ENCODE data around the gene GALNS. TPM values are rescaled to one million over a fixed set of nuclear protein-coding genes. Genes with fewer than 3 reads are reported as not detected.

GALNS gene
- total and polyA plus RNA-seq, 2 of the 13 experiments (the other 11 are each of a cell fraction or from before 2014, with no cell fraction given), result 9.2 to 9.8 TPM

DNA sequence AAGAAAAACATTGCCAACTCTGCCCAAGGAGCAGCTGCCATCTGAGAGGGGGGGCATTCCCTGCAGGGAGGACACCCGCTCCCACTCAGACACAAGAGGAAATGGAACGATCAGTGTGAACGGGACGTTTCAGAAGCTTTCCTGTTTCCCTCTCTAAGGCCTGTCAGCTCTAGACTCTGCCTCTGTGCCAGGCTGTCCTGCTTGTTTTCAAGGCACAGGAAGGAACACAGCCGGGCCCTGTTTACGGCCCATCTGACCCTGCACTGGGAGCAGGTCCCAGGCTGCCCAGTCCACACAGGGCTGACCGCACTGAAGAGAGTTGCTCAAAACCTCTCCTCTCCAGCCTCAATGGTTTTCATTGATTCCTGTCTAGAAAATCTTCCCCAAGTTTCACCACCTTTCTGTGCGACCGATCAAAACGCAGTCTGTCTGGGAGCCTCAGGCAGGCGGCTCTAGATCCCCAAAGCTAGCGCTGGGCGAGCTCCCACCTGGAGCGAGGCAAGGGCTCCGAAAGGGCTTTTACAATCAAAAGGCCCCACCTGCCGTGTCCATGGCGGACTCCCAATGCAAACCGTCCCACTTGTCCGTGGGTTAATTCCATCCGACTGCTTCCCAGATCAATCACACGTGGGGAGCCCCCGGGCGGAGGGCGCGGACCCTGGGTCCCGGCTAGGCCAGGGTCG lies 73.2 kb downstream of the GALNS start (continued):
- no peak for TF ChIP-seq ADNP (CRISPR knock-in tag; IDR thresholded peaks at IDR 0.05)
- TF ChIP-seq FOXK1 (CRISPR knock-in tag; IDR thresholded peaks at IDR 0.05; ENCODE audit: borderline replicate concordance, low read depth), result peak; percentile 12; the same call in 1 of the 2 replicates
- 0 out of 2 replicates have a peak, but pooled peaks have one; percentile 22 for TF ChIP-seq TSC22D2 (CRISPR knock-in tag; IDR thresholded peaks at IDR 0.05; ENCODE audit: borderline replicate concordance)
- 0 out of 2 replicates have a peak, but pooled peaks have one; percentile 47 for TF ChIP-seq EED (CRISPR knock-in tag; IDR thresholded peaks at IDR 0.05)
- TF ChIP-seq ZNF75D (CRISPR knock-in tag; IDR thresholded peaks at IDR 0.05; ENCODE audit: borderline replicate concordance), result no peak
- TF ChIP-seq, protein P1, sequence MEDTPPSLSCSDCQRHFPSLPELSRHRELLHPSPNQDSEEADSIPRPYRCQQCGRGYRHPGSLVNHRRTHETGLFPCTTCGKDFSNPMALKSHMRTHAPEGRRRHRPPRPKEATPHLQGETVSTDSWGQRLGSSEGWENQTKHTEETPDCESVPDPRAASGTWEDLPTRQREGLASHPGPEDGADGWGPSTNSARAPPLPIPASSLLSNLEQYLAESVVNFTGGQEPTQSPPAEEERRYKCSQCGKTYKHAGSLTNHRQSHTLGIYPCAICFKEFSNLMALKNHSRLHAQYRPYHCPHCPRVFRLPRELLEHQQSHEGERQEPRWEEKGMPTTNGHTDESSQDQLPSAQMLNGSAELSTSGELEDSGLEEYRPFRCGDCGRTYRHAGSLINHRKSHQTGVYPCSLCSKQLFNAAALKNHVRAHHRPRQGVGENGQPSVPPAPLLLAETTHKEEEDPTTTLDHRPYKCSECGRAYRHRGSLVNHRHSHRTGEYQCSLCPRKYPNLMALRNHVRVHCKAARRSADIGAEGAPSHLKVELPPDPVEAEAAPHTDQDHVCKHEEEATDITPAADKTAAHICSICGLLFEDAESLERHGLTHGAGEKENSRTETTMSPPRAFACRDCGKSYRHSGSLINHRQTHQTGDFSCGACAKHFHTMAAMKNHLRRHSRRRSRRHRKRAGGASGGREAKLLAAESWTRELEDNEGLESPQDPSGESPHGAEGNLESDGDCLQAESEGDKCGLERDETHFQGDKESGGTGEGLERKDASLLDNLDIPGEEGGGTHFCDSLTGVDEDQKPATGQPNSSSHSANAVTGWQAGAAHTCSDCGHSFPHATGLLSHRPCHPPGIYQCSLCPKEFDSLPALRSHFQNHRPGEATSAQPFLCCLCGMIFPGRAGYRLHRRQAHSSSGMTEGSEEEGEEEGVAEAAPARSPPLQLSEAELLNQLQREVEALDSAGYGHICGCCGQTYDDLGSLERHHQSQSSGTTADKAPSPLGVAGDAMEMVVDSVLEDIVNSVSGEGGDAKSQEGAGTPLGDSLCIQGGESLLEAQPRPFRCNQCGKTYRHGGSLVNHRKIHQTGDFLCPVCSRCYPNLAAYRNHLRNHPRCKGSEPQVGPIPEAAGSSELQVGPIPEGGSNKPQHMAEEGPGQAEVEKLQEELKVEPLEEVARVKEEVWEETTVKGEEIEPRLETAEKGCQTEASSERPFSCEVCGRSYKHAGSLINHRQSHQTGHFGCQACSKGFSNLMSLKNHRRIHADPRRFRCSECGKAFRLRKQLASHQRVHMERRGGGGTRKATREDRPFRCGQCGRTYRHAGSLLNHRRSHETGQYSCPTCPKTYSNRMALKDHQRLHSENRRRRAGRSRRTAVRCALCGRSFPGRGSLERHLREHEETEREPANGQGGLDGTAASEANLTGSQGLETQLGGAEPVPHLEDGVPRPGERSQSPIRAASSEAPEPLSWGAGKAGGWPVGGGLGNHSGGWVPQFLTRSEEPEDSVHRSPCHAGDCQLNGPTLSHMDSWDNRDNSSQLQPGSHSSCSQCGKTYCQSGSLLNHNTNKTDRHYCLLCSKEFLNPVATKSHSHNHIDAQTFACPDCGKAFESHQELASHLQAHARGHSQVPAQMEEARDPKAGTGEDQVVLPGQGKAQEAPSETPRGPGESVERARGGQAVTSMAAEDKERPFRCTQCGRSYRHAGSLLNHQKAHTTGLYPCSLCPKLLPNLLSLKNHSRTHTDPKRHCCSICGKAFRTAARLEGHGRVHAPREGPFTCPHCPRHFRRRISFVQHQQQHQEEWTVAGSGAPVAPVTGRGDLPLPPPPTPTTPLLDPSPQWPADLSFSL (CRISPR knock-in tag; IDR thresholded peaks at IDR 0.05), result no peak
- TF ChIP-seq ZNF17 (CRISPR knock-in tag; IDR thresholded peaks at IDR 0.05), result 0 out of 2 replicates have a peak, but pooled peaks have one; percentile 57
- TF ChIP-seq ETV5 (CRISPR knock-in tag; IDR thresholded peaks at IDR 0.05; ENCODE audit: borderline replicate concordance), result peak; percentile 30; the same call in 1 of the 2 replicates
- TF ChIP-seq HCFC1 (IDR thresholded peaks at IDR 0.05; ENCODE audit: low read depth, low read length), result no peak
- TF ChIP-seq, protein P2, sequence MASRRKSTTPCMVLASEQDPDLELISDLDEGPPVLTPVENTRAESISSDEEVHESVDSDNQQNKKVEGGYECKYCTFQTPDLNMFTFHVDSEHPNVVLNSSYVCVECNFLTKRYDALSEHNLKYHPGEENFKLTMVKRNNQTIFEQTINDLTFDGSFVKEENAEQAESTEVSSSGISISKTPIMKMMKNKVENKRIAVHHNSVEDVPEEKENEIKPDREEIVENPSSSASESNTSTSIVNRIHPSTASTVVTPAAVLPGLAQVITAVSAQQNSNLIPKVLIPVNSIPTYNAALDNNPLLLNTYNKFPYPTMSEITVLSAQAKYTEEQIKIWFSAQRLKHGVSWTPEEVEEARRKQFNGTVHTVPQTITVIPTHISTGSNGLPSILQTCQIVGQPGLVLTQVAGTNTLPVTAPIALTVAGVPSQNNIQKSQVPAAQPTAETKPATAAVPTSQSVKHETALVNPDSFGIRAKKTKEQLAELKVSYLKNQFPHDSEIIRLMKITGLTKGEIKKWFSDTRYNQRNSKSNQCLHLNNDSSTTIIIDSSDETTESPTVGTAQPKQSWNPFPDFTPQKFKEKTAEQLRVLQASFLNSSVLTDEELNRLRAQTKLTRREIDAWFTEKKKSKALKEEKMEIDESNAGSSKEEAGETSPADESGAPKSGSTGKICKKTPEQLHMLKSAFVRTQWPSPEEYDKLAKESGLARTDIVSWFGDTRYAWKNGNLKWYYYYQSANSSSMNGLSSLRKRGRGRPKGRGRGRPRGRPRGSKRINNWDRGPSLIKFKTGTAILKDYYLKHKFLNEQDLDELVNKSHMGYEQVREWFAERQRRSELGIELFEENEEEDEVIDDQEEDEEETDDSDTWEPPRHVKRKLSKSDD (CRISPR knock-in tag; IDR thresholded peaks at IDR 0.05; ENCODE audit: low read depth), result no peak
- TF ChIP-seq, protein P3, sequence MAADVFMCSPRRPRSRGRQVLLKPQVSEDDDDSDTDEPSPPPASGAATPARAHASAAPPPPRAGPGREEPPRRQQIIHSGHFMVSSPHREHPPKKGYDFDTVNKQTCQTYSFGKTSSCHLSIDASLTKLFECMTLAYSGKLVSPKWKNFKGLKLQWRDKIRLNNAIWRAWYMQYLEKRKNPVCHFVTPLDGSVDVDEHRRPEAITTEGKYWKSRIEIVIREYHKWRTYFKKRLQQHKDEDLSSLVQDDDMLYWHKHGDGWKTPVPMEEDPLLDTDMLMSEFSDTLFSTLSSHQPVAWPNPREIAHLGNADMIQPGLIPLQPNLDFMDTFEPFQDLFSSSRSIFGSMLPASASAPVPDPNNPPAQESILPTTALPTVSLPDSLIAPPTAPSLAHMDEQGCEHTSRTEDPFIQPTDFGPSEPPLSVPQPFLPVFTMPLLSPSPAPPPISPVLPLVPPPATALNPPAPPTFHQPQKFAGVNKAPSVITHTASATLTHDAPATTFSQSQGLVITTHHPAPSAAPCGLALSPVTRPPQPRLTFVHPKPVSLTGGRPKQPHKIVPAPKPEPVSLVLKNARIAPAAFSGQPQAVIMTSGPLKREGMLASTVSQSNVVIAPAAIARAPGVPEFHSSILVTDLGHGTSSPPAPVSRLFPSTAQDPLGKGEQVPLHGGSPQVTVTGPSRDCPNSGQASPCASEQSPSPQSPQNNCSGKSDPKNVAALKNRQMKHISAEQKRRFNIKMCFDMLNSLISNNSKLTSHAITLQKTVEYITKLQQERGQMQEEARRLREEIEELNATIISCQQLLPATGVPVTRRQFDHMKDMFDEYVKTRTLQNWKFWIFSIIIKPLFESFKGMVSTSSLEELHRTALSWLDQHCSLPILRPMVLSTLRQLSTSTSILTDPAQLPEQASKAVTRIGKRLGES (CRISPR knock-in tag; IDR thresholded peaks at IDR 0.05; ENCODE audit: borderline replicate concordance), result no peak
- TF ChIP-seq PCBP2 (optimal IDR thresholded peaks at IDR 0.05; ENCODE audit: low read depth, low read length, poor library complexity, severe bottlenecking), result no peak
- 0 out of 2 replicates have a peak, but pooled peaks have one; percentile 70 for TF ChIP-seq AKAP8 (CRISPR knock-in tag; IDR thresholded peaks at IDR 0.05)
